H9 (cell line): ENCODE measurements around the gene CIB4. TPM values are rescaled to one million over a fixed set of nuclear protein-coding genes. Genes with fewer than 3 reads are reported as not detected.

Experiments
- DNase-seq: peaks from one replicate; pipeline ENCODE4 v3.0.0-alpha.2; 2017
- H2AFZ ChIP-seq: one replicate; pipeline ENCODE4 v1.6.1; 2013; ENCODE audit warnings: mild to moderate bottlenecking, low read length, control low read depth, moderate library complexity
- H2AK5ac ChIP-seq: 2 replicates; pipeline ENCODE4 v1.6.1; 2013; ENCODE audit warnings: low read length, control low read depth, mixed read lengths; ENCODE audit not compliant: insufficient read length
- H2BK120ac ChIP-seq: one replicate; pipeline ENCODE4 v1.6.1; 2013; ENCODE audit warnings: low read depth, mild to moderate bottlenecking, low read length, control low read depth, inconsistent platforms; ENCODE audit not compliant: poor library complexity, severe bottlenecking
- H2BK12ac ChIP-seq: 2 replicates; pipeline ENCODE4 v1.6.1; 2013; ENCODE audit warnings: low read length, control low read depth, mixed read lengths, low read depth; ENCODE audit not compliant: insufficient read length
- H2BK15ac ChIP-seq: 2 replicates; pipeline ENCODE4 v1.6.1; 2013; ENCODE audit warnings: low read depth, low read length, control low read depth
- H2BK20ac ChIP-seq: one replicate; pipeline ENCODE4 v1.6.1; 2013; ENCODE audit warnings: low read depth, mild to moderate bottlenecking, low read length, control low read depth, inconsistent platforms; ENCODE audit not compliant: poor library complexity, severe bottlenecking
- H2BK5ac ChIP-seq: 2 replicates; pipeline ENCODE4 v1.6.1; 2013; ENCODE audit warnings: low read length, control low read depth, mixed read lengths; ENCODE audit not compliant: insufficient read length
- H3K14ac ChIP-seq: 2 replicates; pipeline ENCODE4 v1.6.1; 2013; ENCODE audit warnings: low read length, control low read depth; ENCODE audit not compliant: insufficient read depth
- H3K18ac ChIP-seq: 2 replicates; pipeline ENCODE4 v1.6.1; 2013; ENCODE audit warnings: low read depth, mild to moderate bottlenecking, mixed read lengths, low read length, control low read depth; ENCODE audit not compliant: insufficient read length
- H3K23ac ChIP-seq: 2 replicates; pipeline ENCODE4 v1.6.1; 2013; ENCODE audit warnings: low read length, control low read depth, mixed read lengths, low read depth; ENCODE audit not compliant: insufficient read length
- H3K23me2 ChIP-seq: 2 replicates; pipeline ENCODE4 v1.6.1; 2013; ENCODE audit warnings: low read depth, mild to moderate bottlenecking, mixed read lengths, low read length, control low read depth; ENCODE audit not compliant: insufficient read length, poor library complexity, severe bottlenecking
- H3K27ac ChIP-seq: 2 replicates; pipeline ENCODE4 v1.5.1; 2013; ENCODE audit warnings: low read length, control low read depth, mixed read lengths, low read depth; ENCODE audit not compliant: insufficient read length
- H3K27me3 ChIP-seq: 2 replicates; pipeline ENCODE4 v1.6.1; 2013; ENCODE audit warnings: low read length, control low read depth, inconsistent platforms; ENCODE audit not compliant: insufficient read depth
- H3K4ac ChIP-seq: 2 replicates; pipeline ENCODE4 v1.6.1; 2013; ENCODE audit warnings: low read depth, mild to moderate bottlenecking, control low read depth, inconsistent platforms, low read length, moderate library complexity
- H3K4me1 ChIP-seq: 2 replicates; pipeline ENCODE4 v1.6.1; 2013; ENCODE audit warnings: low read length, control low read depth, inconsistent platforms; ENCODE audit not compliant: insufficient read depth
- H3K4me2 ChIP-seq: 2 replicates; pipeline ENCODE4 v1.6.1; 2013; ENCODE audit warnings: low read length, control low read depth, mixed read lengths; ENCODE audit not compliant: insufficient read length, insufficient read depth
- H3K56ac ChIP-seq: 2 replicates; pipeline ENCODE4 v1.6.1; 2013; ENCODE audit warnings: low read depth, mild to moderate bottlenecking, mixed read lengths, low read length, control low read depth; ENCODE audit not compliant: insufficient read length
- H3K79me1 ChIP-seq: 2 replicates; pipeline ENCODE4 v1.6.1; 2013; ENCODE audit warnings: low read depth, mild to moderate bottlenecking, moderate library complexity, low read length, control low read depth, inconsistent platforms; ENCODE audit not compliant: insufficient read depth, poor library complexity, severe bottlenecking
- H3K79me2 ChIP-seq: 2 replicates; pipeline ENCODE4 v1.6.1; 2013; ENCODE audit warnings: low read length, control low read depth, inconsistent platforms; ENCODE audit not compliant: insufficient read depth
- H3K9ac ChIP-seq: 2 replicates; pipeline ENCODE4 v1.6.1; 2013; ENCODE audit warnings: low read length, control low read depth, mixed read lengths; ENCODE audit not compliant: insufficient read length; ENCODE audit errors: extremely low read depth
- H3K9me3 ChIP-seq: one replicate; pipeline ENCODE4 v1.6.1; 2013; ENCODE audit warnings: low read depth, low read length, inconsistent platforms; ENCODE audit not compliant: control insufficient read depth
- H3T11ph ChIP-seq: one replicate; pipeline ENCODE4 v1.6.1; 2013; ENCODE audit warnings: mild to moderate bottlenecking, low read length, control low read depth, inconsistent platforms
- H4K20me1 ChIP-seq: one replicate; pipeline ENCODE4 v1.6.1; 2013; ENCODE audit not compliant: control insufficient read depth, insufficient read length, insufficient read depth
- H4K5ac ChIP-seq: 2 replicates; pipeline ENCODE4 v1.6.1; 2013; ENCODE audit warnings: low read depth, mild to moderate bottlenecking, mixed read lengths, low read length, control low read depth; ENCODE audit not compliant: insufficient read length
- H4K8ac ChIP-seq: replicated peaks from 2 replicates; pipeline ENCODE4 v1.6.1; 2013; ENCODE audit warnings: low read length, control low read depth, mixed read lengths, low read depth; ENCODE audit not compliant: insufficient read length
- H4K91ac ChIP-seq: 2 replicates; pipeline ENCODE4 v1.6.1; 2013; ENCODE audit warnings: low read depth, mild to moderate bottlenecking, moderate library complexity, mixed read lengths, low read length, control low read depth; ENCODE audit not compliant: insufficient read length
- H3K27ac Mint-ChIP-seq, 3 experiments: 2 replicates in 2 of 3; 3 replicates in 1 of 3; pipeline ENCODE4 v1.8.0; 2020 to 2021; ENCODE audit warnings: mixed read lengths in 3 of 3, mild to moderate bottlenecking in 1 of 3, moderate library complexity in 1 of 3
- H3K27me3 Mint-ChIP-seq: 2 replicates; pipeline ENCODE4 v1.8.0; 2021; ENCODE audit warnings: low read depth, mild to moderate bottlenecking, moderate library complexity, mixed read lengths
- H3K36me3 Mint-ChIP-seq, 3 experiments: 2 replicates in 2 of 3; 3 replicates in 1 of 3; pipeline ENCODE4 v1.8.0; 2020 to 2021; ENCODE audit warnings: low read depth in 3 of 3, mixed read lengths in 3 of 3; ENCODE audit not compliant: insufficient read depth in 1 of 3
- H3K4me1 Mint-ChIP-seq, 2 experiments: 2 replicates each; pipeline ENCODE4 v1.8.0; 2020; ENCODE audit warnings: mixed read lengths in 2 of 2
- H3K4me3 Mint-ChIP-seq, 2 experiments: 2 replicates in 1 of 2; 3 replicates in 1 of 2; pipeline ENCODE4 v1.8.0; 2020 to 2021; ENCODE audit warnings: mild to moderate bottlenecking in 2 of 2, mixed read lengths in 2 of 2, moderate library complexity in 1 of 2
- H3K9me3 Mint-ChIP-seq, 2 experiments: 2 replicates in 1 of 2; 3 replicates in 1 of 2; pipeline ENCODE4 v1.8.0; 2020; ENCODE audit warnings: mild to moderate bottlenecking in 2 of 2, mixed read lengths in 2 of 2, moderate library complexity in 1 of 2
- WGBS: extraction: QIAGEN DNeasy Blood & Tissue Kit; methylation state at CpG from one replicate; pipeline ENCODE4 v1.1.7; 2013; ENCODE audit warnings: missing lambda C conversion rate, low lambda C conversion rate, mixed read lengths; ENCODE audit not compliant: insufficient read length; ENCODE audit errors: extremely low coverage; 5-methylcytosine and 5-hydroxymethylcytosine counted together
- total RNA-seq: library from RNA; stranded (reverse); gene quantifications from 2 replicates; pipeline ENCODE4 v1.2.1, GENCODE V29; 2021
- TF ChIP-seq, protein P1 (sequence below): fragments of 200-600 bp; sonication (generic); conservative IDR thresholded peaks from 3 replicates; pipeline ENCODE4 v1.8.0; 2021; ENCODE audit warnings: antibody characterized with exemption, mild to moderate bottlenecking

CIB4 gene
- total RNA-seq, 1 experiment from 2014 or later, result not detected

DNA sequence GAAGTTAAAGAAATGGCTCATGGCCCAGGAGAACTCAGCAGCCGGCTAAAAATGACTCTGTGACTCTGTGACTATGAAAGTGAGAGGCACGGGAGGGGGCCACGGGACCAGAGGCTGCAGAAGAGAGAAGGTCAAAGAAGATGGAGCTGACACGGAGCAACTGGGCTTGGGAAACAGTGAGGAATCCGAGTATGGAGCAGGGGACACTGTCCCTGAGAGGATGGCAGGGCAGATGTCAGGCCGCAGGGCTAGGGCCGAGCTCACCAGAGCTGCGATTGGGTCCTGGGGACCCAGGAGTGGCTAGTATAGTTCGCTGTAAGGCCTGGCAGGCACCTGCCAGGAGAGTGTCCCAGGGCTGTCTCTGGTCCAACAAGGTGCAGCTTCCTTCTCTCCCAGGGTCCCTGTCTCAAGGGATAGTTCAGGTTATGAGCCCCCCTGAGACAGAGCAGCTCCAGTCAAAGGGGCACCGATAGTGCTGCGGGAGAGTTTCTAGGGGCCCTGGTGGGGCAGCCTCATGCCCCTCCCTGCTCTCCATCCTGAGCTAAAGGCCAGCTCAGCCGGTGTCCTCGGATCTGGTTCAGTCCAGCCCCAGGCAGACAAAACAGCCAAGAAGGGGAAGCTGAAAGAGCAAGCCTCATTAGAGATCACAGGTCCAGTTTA is 42.7 kb downstream of the CIB4 start:
- H3K36me3 Mint-ChIP-seq, result no peaks in the 10 kb centered on the region
- Histone ChIP-seq H2BK120ac (no peak overlapping the region), H2BK20ac (no peak overlapping the region)

More for the DNA sequence above, 42.7 kb downstream of the CIB4 start:
- H3K4me1 ChIP-seq, result no peaks in the 10 kb centered on the region
- peaks cover 37% of the 10 kb centered on the region for H3K27me3 Mint-ChIP-seq
- no CpG with 5 or more reads among the region's 13 CpGs for WGBS
- H3K27me3 ChIP-seq, result no peaks in the 10 kb centered on the region; the same call in 1 of the 2 replicates
- H3K9ac ChIP-seq, result no peak overlapping the region
- H3T11ph ChIP-seq, result no peak overlapping the region
- H2AK5ac ChIP-seq, result no peak overlapping the region
- H2AFZ ChIP-seq, result no peak overlapping the region
- H3K14ac ChIP-seq, result no peak overlapping the region
- no peak overlapping the region for H3K4ac ChIP-seq
- TF ChIP-seq, protein P1, sequence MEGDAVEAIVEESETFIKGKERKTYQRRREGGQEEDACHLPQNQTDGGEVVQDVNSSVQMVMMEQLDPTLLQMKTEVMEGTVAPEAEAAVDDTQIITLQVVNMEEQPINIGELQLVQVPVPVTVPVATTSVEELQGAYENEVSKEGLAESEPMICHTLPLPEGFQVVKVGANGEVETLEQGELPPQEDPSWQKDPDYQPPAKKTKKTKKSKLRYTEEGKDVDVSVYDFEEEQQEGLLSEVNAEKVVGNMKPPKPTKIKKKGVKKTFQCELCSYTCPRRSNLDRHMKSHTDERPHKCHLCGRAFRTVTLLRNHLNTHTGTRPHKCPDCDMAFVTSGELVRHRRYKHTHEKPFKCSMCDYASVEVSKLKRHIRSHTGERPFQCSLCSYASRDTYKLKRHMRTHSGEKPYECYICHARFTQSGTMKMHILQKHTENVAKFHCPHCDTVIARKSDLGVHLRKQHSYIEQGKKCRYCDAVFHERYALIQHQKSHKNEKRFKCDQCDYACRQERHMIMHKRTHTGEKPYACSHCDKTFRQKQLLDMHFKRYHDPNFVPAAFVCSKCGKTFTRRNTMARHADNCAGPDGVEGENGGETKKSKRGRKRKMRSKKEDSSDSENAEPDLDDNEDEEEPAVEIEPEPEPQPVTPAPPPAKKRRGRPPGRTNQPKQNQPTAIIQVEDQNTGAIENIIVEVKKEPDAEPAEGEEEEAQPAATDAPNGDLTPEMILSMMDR, result no peak
- no peak overlapping the region for H4K91ac ChIP-seq
- H2BK12ac ChIP-seq, result no peak overlapping the region
- H4K5ac ChIP-seq, result no peak overlapping the region
- no peaks in the 10 kb centered on the region for H3K23me2 ChIP-seq
- no peaks in the 10 kb centered on the region for H4K20me1 ChIP-seq
- H3K4me2 ChIP-seq, result no peak overlapping the region
- no peaks in the 10 kb centered on the region for H3K9me3 ChIP-seq
- H3K4me1 Mint-ChIP-seq, result peaks cover 8 to 20% of the 10 kb centered on the region in 2 experiments
- H3K4me3 Mint-ChIP-seq, result no peak overlapping the region
- no peak overlapping the region for H2BK5ac ChIP-seq
- H3K23ac ChIP-seq, result no peak overlapping the region
- H3K9me3 Mint-ChIP-seq, result no peaks in the 10 kb centered on the region
- no peak overlapping the region for H2BK15ac ChIP-seq
- DNase-seq, result peak; percentile 25
- no peaks in the 10 kb centered on the region for H3K79me1 ChIP-seq
- no peaks in the 10 kb centered on the region for H3K79me2 ChIP-seq
- no peak overlapping the region for H3K56ac ChIP-seq
- no peak overlapping the region for H3K27ac ChIP-seq
- no peak overlapping the region for H4K8ac ChIP-seq
- no peak overlapping the region; a peak in 1 of 7 replicates for H3K27ac Mint-ChIP-seq
- no peak overlapping the region for H3K18ac ChIP-seq
